HG03460 (cell line): ENCODE results near the gene PPP4R1.

Experiments used
- ATAC-seq: cut with Tn5 transposase; IDR thresholded peaks from one replicate; pipeline ENCODE4 v1.9.1; 2021; ENCODE audit not compliant: unreplicated experiment

PPP4R1 gene

GRCh38 chr18:9557250-9557943 is 57.0 kb downstream of the PPP4R1 start:
- no peak for ATAC-seq

DNA sequence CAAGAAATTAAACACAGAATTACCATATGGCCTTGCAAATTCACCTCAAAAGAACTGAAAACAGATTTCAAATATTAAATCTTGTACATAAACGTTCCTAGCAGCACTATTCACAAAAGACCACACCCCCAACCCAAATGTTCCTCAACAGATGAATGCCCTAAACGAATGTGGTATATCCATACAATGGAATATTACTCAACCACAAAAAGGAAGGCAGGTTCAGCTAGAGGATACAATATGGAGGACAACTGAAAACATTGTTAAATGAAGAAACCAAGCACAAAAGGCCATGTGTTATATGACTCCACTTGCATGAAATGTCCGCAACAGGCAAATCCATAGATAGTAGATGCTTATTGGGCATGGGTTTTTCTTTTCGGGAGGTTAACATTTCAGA is 61.7 kb downstream of the PPP4R1 start:
- ATAC-seq, result no peak

DNA sequence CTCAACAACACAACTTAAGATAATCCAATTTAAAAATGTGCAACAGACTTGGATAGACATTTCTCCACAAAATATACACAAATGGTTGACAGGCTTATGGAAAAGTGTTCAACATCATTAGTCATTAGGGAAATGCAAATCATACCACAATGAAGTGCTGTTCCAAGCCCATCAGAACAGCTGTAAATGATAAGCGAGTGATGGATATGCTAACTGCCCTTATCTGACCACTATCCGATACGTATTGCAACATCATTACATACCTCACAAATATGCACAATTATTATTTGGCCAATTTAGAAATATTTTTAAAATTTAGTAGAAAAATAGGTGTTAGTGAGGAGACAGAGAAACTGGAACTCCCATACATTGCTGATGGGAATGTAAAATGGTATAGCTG is 62.2 kb downstream of the PPP4R1 start:
- no peak for ATAC-seq

DNA sequence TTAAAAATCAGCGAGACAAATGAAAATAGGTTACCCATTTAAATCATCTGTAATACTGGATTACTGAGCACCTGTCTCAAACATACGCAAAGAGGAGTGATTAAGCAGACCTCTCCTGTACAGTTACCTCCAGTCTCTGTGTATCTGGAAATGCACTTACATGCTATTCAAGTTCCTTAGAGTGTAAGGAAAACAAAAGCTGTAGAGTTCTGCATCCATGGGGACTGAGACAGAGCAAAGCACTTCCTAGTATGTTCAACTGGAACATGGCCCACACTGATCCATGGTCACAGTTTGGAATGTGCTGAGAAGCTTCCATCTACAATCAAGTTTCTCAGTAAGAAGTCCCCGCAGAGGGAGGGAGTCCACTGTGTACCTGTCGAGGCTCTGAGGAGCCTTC is 63.9 kb downstream of the PPP4R1 start:
- ATAC-seq, result no peak

DNA sequence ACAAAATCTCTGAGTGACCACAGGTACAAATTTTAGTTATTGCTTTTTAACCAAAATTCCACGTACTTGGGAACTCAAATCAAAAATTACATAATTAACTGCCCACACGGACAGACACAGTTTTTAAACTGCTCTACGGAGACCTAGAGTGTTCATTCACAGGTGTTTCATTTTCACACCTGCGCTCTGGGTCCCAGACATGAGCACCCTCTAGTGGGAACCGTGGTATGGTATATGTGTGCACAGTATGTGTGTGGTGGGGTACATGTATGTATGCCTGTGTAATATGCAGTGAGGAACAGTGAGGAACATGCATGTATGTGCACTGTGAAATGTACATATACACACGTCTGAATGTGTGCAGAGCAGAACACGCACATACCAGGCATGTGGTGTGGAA is 65.0 kb downstream of the PPP4R1 start:
- ATAC-seq, result no peak

- no peak for ATAC-seq
Observed at GRCh38 chr18:9547782-9548181, 66.6 kb downstream of the PPP4R1 start.

DNA sequence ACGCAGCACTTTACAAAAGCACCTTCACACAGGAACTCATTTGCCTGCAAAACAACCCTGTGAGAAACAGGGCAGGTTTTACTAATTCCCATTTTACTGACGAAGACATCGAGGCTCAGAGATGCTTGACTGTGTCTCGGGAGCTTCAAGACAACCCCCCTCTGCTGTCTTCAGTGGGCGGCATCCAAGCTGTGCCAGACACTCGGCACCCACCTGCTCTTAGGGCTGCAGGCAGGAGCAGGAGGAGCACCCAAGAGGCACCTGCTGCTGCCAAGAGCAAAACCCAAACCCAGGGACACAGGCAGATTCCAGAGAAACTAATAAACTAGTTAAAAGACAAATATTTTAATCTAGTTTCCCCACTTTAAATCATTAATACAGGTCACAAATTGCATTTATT is 67.9 kb downstream of the PPP4R1 start:
- ATAC-seq, result no peak

GRCh38 chr18:9545029-9545428 is 69.3 kb downstream of the PPP4R1 start:
- ATAC-seq, result no peak

GRCh38 chr18:9542924-9543323 is 71.4 kb downstream of the PPP4R1 start:
- ATAC-seq, result no peak

DNA sequence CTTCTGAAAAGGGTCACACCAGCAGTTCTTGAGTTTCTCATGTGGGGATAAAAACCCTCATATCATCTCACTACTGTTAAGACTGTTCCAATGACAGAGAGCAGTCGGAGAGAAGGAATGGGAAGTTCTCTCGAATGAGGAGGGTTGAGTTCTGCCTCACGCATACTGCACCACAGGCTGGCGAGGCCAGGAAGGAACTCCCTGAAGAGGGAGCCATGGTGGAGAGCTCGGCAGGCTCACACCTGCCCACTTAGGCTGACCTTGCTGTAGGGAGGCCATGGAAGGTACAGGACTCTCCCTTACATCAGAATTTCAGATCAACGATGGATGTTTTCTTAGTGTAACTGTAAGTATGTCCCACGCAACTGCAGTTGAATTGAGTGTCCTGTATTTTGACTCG is 74.4 kb downstream of the PPP4R1 start:
- no peak for ATAC-seq

DNA sequence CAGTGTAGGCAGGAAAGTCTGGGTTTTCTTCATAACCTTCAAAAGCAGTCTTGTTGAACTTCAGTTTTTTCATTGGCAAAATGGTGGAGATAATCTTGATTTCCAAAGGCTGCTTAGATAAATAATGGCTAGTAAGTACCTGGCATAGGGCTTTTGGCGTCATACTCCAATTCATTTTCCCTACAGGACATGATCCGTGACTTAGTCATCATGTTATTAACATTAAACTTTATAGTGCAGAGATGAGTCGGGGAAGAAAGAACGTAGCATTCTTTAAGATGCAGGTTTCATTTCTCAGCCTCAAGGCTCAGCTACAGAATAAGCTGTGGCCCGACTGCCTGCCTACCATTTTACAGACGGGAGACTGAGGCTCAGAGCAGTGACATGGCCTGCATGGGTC is 75.1 kb downstream of the PPP4R1 start:
- no peak for ATAC-seq

DNA sequence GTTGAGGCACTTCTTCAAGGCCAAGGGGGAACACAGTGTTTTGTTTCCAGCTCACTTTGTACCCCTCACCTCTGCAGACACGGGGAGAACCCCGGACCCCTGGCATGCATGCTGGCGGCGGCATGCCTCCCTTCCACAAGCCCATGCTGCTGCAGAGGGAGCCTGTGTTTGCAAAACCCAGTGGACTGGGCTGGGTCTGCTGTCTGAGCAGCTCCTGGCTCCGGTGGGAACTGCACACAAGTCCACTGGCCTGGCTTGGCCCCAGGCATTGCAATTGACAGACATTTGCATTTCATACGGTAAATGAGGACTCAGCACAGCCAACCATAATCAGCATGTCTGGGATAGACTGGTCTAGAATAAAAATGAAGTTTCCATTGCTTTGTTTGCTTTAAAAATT is 76.7 kb downstream of the PPP4R1 start:
- ATAC-seq, result no peak

GRCh38 chr18:9536354-9537152 is 77.8 kb downstream of the PPP4R1 start:
- no peak for ATAC-seq

DNA sequence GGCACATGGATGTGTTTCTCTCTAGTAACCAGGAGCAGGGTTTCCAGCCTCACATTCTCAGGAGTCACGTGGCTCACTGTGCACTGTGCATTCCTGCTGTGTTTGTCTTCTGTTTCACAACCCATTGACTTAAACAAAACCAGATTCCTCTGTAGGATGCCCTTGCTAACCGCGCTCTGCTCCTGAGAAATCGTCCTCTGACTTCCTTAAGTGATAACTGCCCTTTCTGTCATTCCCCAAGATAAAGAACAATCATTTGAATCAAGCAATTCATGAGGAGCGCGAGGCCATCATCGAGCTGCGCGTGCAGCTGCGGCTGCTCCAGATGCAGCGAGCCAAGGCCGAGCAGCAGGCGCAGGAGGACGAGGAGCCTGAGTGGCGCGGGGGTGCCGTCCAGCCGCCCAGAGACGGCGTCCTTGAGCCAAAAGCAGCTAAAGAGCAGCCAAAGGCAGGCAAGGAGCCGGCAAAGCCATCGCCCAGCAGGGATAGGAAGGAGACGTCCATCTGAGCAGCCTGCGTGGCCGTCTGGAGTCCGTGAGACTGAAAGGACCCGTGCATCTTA is 78.8 kb downstream of the PPP4R1 start:
- ATAC-seq, result no peak

GRCh38 chr18:9534844-9535243 is 79.5 kb downstream of the PPP4R1 start:
- ATAC-seq, result no peak

DNA sequence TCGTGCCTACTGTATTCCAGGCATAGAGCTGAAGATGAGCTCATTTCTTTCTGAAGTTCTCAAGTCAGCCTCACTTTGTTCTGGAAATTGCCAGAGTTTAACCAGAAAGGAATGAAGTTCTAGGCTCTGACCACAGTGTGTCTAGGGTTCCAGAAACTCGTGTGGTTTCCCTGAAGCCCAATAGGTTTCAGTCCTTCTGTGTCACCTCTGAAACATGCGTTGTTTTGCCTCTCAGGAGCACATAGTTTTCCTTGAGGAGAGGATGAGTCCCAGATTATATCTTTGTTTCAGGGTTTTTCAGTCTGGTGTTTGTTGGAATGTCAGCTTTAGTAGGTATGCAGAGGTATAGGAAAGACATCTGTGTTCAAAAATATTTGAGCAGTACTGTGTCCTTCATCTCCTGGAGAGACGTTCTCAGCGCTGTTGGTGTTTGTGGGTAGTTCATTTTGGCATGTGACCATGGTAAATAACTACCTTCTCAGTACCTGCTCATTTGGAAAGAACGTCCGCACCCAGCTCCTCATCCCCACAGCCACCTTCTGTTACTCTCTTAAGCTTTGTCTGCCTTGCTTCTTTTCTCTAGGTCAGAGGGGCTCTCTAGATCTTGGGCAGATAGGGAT is 82.5 kb downstream of the PPP4R1 start:
- ATAC-seq, result no peak

GRCh38 chr18:9530226-9531009 is 83.9 kb downstream of the PPP4R1 start:
- no peak for ATAC-seq

- no peak for ATAC-seq
Observed at GRCh38 chr18:9526458-9526857, 87.9 kb downstream of the PPP4R1 start.

DNA sequence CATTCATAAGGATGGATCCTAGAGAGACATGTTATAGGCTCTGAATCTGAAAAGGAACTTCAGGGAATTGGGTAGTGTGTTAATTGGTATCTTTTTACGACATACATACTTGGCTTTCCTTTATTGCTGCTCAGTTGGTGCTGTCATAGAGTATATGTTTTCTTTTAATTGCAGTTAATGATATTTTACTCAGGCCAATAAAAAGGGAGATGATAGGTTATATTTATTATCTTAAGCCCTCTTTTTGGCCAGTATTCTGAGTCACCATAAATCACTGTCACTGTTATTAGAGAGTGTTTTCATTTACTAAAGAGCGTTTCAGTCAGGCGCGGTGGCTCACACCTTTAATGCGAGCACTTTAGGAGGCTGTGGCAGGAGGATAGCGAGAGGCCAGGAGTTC is 91.4 kb downstream of the PPP4R1 start:
- no peak for ATAC-seq

GRCh38 chr18:9521770-9522169 is 92.6 kb downstream of the PPP4R1 start:
- ATAC-seq, result no peak

GRCh38 chr18:9520666-9521065 is 93.7 kb downstream of the PPP4R1 start:
- ATAC-seq, result no peak
